ENCODE data around the gene CITED2. TPM values are rescaled to one million over a fixed set of nuclear protein-coding genes. Genes with fewer than 3 reads are reported as not detected.

CITED2 gene
- total RNA-seq, 1 experiment from 2014 or later = 365 TPM

GRCh38 chr6:139392794-139393193 lies 18.3 kb upstream of the CITED2 start:
- Histone ChIP-seq H3K27ac (ENCODE audit: low read depth, low read length, poor library complexity, severe bottlenecking) (no peak overlapping the region), H3K36me3 (ENCODE audit: insufficient read depth, low read length, poor library complexity, severe bottlenecking) (no peaks in the 10 kb centered on the region), H3K4me3 (ENCODE audit: low read depth, low read length, poor library complexity, severe bottlenecking) (no peak overlapping the region), H3K27me3 (replicated peaks; ENCODE audit: insufficient read depth, low read depth, low read length, poor library complexity) (no peaks in the 10 kb centered on the region), H3K9me3 (ENCODE audit: low read depth, low read length, poor library complexity, severe bottlenecking) (no peaks in the 10 kb centered on the region), H3K4me1 (ENCODE audit: insufficient read depth, low read length, poor library complexity, severe bottlenecking) (peaks cover 12% of the 10 kb centered on the region)
- no peak for DNase-seq (ENCODE audit: low spot score)
- ChIA-PET POLR2A (ENCODE audit: low non-redundant PET) (no interaction called here), CTCF (no interaction called here)
- TF ChIP-seq CTCF (conservative IDR thresholded peaks at IDR 0.05; ENCODE audit: low read depth, low read length) (no peak), EZH2 (IDR thresholded peaks at IDR 0.05; ENCODE audit: borderline replicate concordance, low read depth, low read length, poor library complexity, severe bottlenecking) (no peak)
- BruUV-seq (replicated peaks) = no TSS peak
- intact Hi-C loops (cut with micrococcal nuclease; ENCODE audit: unreplicated experiment) = no loop called here

GRCh38 chr6:139391709-139392108 lies 17.3 kb upstream of the CITED2 start:
- Histone ChIP-seq H3K27me3 (replicated peaks; ENCODE audit: insufficient read depth, low read depth, low read length, poor library complexity) (no peaks in the 10 kb centered on the region), H3K36me3 (ENCODE audit: insufficient read depth, low read length, poor library complexity, severe bottlenecking) (no peaks in the 10 kb centered on the region), H3K4me3 (ENCODE audit: low read depth, low read length, poor library complexity, severe bottlenecking) (no peak overlapping the region), H3K4me1 (ENCODE audit: insufficient read depth, low read length, poor library complexity, severe bottlenecking) (peaks cover 12% of the 10 kb centered on the region), H3K9me3 (ENCODE audit: low read depth, low read length, poor library complexity, severe bottlenecking) (no peaks in the 10 kb centered on the region), H3K27ac (ENCODE audit: low read depth, low read length, poor library complexity, severe bottlenecking) (no peak overlapping the region)
- ChIA-PET POLR2A (ENCODE audit: low non-redundant PET) (no interaction called here), CTCF (no interaction called here)
- intact Hi-C loops (cut with micrococcal nuclease; ENCODE audit: unreplicated experiment) = no loop called here
- DNase-seq (ENCODE audit: low spot score) = no peak
- BruUV-seq (replicated peaks) = no TSS peak
- TF ChIP-seq EZH2 (IDR thresholded peaks at IDR 0.05; ENCODE audit: borderline replicate concordance, low read depth, low read length, poor library complexity, severe bottlenecking) = no peak

DNA sequence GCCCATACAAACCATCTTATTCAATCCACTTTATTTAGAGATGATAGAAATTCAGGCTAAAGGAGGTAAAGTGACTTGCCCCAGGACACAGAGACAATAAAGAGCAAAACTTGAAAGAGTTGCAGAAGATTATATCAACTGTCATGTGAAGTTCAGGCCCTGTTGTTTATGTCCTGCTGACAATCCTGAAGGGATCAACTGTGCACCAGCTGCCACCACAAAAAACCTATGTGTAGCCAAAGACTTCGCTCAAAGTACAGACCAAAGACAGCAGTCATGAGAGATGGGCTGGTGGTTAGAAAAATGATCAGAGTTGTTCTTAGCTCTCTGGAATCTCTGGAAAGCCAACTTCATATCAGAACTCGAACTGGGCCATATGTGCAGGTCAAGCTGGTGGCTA lies 16.0 kb upstream of the CITED2 start:
- POLR2A ChIA-PET (ENCODE audit: low non-redundant PET) = no interaction called here
- CTCF ChIA-PET = no interaction called here
- intact Hi-C loops (cut with micrococcal nuclease; ENCODE audit: unreplicated experiment) = no loop called here
- H3K27ac ChIP-seq (ENCODE audit: low read depth, low read length, poor library complexity, severe bottlenecking) = no peak overlapping the region
- no peaks in the 10 kb centered on the region for H3K36me3 ChIP-seq (ENCODE audit: insufficient read depth, low read length, poor library complexity, severe bottlenecking)
- TF ChIP-seq EZH2 (IDR thresholded peaks at IDR 0.05; ENCODE audit: borderline replicate concordance, low read depth, low read length, poor library complexity, severe bottlenecking) = no peak
- TF ChIP-seq CTCF (conservative IDR thresholded peaks at IDR 0.05; ENCODE audit: low read depth, low read length) = no peak
- no peaks in the 10 kb centered on the region for H3K27me3 ChIP-seq (replicated peaks; ENCODE audit: insufficient read depth, low read depth, low read length, poor library complexity)
- H3K4me3 ChIP-seq (ENCODE audit: low read depth, low read length, poor library complexity, severe bottlenecking) = no peak overlapping the region
- peaks cover 2% of the 10 kb centered on the region for H3K4me1 ChIP-seq (ENCODE audit: insufficient read depth, low read length, poor library complexity, severe bottlenecking)
- no peak for DNase-seq (ENCODE audit: low spot score)
- BruUV-seq (replicated peaks) = no TSS peak
- H3K9me3 ChIP-seq (ENCODE audit: low read depth, low read length, poor library complexity, severe bottlenecking) = no peaks in the 10 kb centered on the region

DNA sequence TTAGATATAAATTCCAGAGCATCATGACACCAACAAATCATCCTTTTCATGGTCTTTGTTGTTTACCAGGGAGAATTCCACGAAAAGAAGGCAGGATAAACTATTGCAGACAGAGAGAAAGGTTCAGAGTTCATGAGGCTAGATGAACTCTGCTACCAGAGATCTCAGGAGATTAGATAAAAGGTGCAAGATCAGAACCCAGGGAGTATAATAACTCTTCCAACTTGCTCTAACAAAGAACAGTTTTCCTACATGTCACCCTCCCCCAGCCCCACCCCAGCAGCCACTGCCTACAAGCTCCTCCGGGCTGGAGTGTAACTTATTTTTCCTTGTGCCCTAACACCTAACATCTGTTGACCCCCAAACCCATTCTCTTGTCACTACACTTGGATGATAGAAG lies 13.9 kb upstream of the CITED2 start:
- no peak for DNase-seq (ENCODE audit: low spot score)
- Histone ChIP-seq H3K27me3 (replicated peaks; ENCODE audit: insufficient read depth, low read depth, low read length, poor library complexity) (no peaks in the 10 kb centered on the region), H3K27ac (ENCODE audit: low read depth, low read length, poor library complexity, severe bottlenecking) (no peak overlapping the region), H3K4me1 (ENCODE audit: insufficient read depth, low read length, poor library complexity, severe bottlenecking) (no peaks in the 10 kb centered on the region), H3K9me3 (ENCODE audit: low read depth, low read length, poor library complexity, severe bottlenecking) (no peaks in the 10 kb centered on the region), H3K4me3 (ENCODE audit: low read depth, low read length, poor library complexity, severe bottlenecking) (no peak overlapping the region), H3K36me3 (ENCODE audit: insufficient read depth, low read length, poor library complexity, severe bottlenecking) (no peaks in the 10 kb centered on the region)
- TF ChIP-seq EZH2 (IDR thresholded peaks at IDR 0.05; ENCODE audit: borderline replicate concordance, low read depth, low read length, poor library complexity, severe bottlenecking) = no peak
- no peak for TF ChIP-seq CTCF (conservative IDR thresholded peaks at IDR 0.05; ENCODE audit: low read depth, low read length)
- intact Hi-C loops (cut with micrococcal nuclease; ENCODE audit: unreplicated experiment) = no loop called here
- CTCF ChIA-PET = interaction anchor here (0.7 kb wide), 1 partner anchor 686 kb away, joined by 12 read pairs; no protein-coding TSS in a partner anchor
- no TSS peak for BruUV-seq (replicated peaks)
- POLR2A ChIA-PET (ENCODE audit: low non-redundant PET) = no interaction called here

All from A673 (cell line).